ENCODE data around the gene TRPV3. TPM values are rescaled to one million over a fixed set of nuclear protein-coding genes. Genes with fewer than 3 reads are reported as not detected.

Gene TRPV3
- total and polyA plus RNA-seq, 2 of the 13 experiments (the other 11 are each of a cell fraction or from before 2014, with no cell fraction given) = 0.90 to 1.0 TPM

GRCh38 chr17:3596804-3597464 is 39.3 kb upstream of the TRPV3 start:
- Histone ChIP-seq H3K9me3 (ENCODE audit: low read length) (no peaks in the 10 kb centered on the region), H3K79me2 (ENCODE audit: insufficient read depth, low read length) (no peaks in the 10 kb centered on the region), H3K4me3 (replicated peaks in 1 of 3; ENCODE audit: insufficient read depth in 1 of 3, low read depth in 2 of 3, low read length in 3 of 3) (no peak overlapping the region), H4K20me1 (ENCODE audit: insufficient read depth, low read length) (no peaks in the 10 kb centered on the region), H3K4me1 (ENCODE audit: insufficient read depth, low read length) (no peaks in the 10 kb centered on the region), H3K27me3 (ENCODE audit: control insufficient read depth in 1 of 2, insufficient read depth in 2 of 2, low read length in 2 of 2) (no peaks in the 10 kb centered on the region), H3K36me3 (replicated peaks in 1 of 2; ENCODE audit: control insufficient read depth in 1 of 2, insufficient read depth in 2 of 2, low read length in 2 of 2) (peaks cover 6 to 8% of the 10 kb centered on the region in 2 experiments; a peak in 3 of 5 replicates), H3K9ac (ENCODE audit: insufficient read depth, low read depth, low read length) (no peak overlapping the region), H3K27ac (ENCODE audit: extremely low read length, insufficient read depth, low read length) (no peak overlapping the region), H3K4me2 (ENCODE audit: low read depth, low read length) (no peak overlapping the region), H2AFZ (ENCODE audit: low read length) (no peak overlapping the region)
- 98% methylated on average over 12 of the region's 27 CpGs for WGBS (ENCODE audit: low lambda C conversion rate)
- no peak for ATAC-seq
- no peak for FAIRE-seq
- TF ChIP-seq AGO2 (optimal IDR thresholded peaks at IDR 0.05; ENCODE audit: low read depth, low read length) = peak; percentile 32
- TF ChIP-seq SIX1 (CRISPR knock-in tag; IDR thresholded peaks at IDR 0.05; ENCODE audit: borderline replicate concordance) = no peak
- no peak for DNase-seq (ENCODE audit: low spot score)
- POLR2A ChIA-PET = no interaction called here
- CTCF ChIA-PET (ENCODE audit: low intra/inter-chr PET ratio, low total read pairs) = no interaction called here
- BruUV-seq (replicated peaks) = no TSS peak
- intact Hi-C loops (cut with micrococcal nuclease; ENCODE audit: unreplicated experiment) = no loop called here
- in situ Hi-C loops (cut with HindIII; ENCODE audit: extremely low pct_ligation_motif_present, low pct_unique_long_range_greater_than_20kb) = no loop called here

GRCh38 chr17:3594976-3595375 is 37.4 kb upstream of the TRPV3 start:
- 96% methylated on average over 14 of the region's 15 CpGs for WGBS (ENCODE audit: low lambda C conversion rate)
- no peak overlapping the region for H3K4me3 ChIP-seq (replicated peaks in 1 of 3; ENCODE audit: insufficient read depth in 1 of 3, low read depth in 2 of 3, low read length in 3 of 3)
- H3K9me3 ChIP-seq (ENCODE audit: low read length) = no peaks in the 10 kb centered on the region
- no peaks in the 10 kb centered on the region for H3K79me2 ChIP-seq (ENCODE audit: insufficient read depth, low read length)
- no peaks in the 10 kb centered on the region for H3K27me3 ChIP-seq (ENCODE audit: control insufficient read depth in 1 of 2, insufficient read depth in 2 of 2, low read length in 2 of 2)
- H3K9ac ChIP-seq (ENCODE audit: insufficient read depth, low read depth, low read length) = no peak overlapping the region
- DNase-seq (ENCODE audit: low spot score) = no peak
- H4K20me1 ChIP-seq (ENCODE audit: insufficient read depth, low read length) = no peaks in the 10 kb centered on the region
- in situ Hi-C loops (cut with HindIII; ENCODE audit: extremely low pct_ligation_motif_present, low pct_unique_long_range_greater_than_20kb) (no loop called here), intact Hi-C loops (cut with micrococcal nuclease; ENCODE audit: unreplicated experiment) (no loop called here)
- ATAC-seq = no peak
- no peak overlapping the region for H2AFZ ChIP-seq (ENCODE audit: low read length)
- FAIRE-seq = no peak
- no TSS peak for BruUV-seq (replicated peaks)
- no peaks in the 10 kb centered on the region for H3K4me1 ChIP-seq (ENCODE audit: insufficient read depth, low read length)
- ChIA-PET POLR2A (no interaction called here), CTCF (ENCODE audit: low intra/inter-chr PET ratio, low total read pairs) (no interaction called here)
- H3K4me2 ChIP-seq (ENCODE audit: low read depth, low read length) = no peak overlapping the region
- H3K27ac ChIP-seq (ENCODE audit: extremely low read length, insufficient read depth, low read length) = no peak overlapping the region
- H3K36me3 ChIP-seq (replicated peaks in 1 of 2; ENCODE audit: control insufficient read depth in 1 of 2, insufficient read depth in 2 of 2, low read length in 2 of 2) = peaks cover 12 to 26% of the 10 kb centered on the region in 2 experiments; a peak in 4 of 5 replicates
- no peak for TF ChIP-seq SP4 (CRISPR knock-in tag; IDR thresholded peaks at IDR 0.05)
- no peak for TF ChIP-seq ZBTB33 (CRISPR knock-in tag; IDR thresholded peaks at IDR 0.05)
- TF ChIP-seq ZFP91 (CRISPR knock-in tag; IDR thresholded peaks at IDR 0.05; ENCODE audit: borderline replicate concordance) = no peak
- no peak for TF ChIP-seq ZBTB2 (CRISPR knock-in tag; IDR thresholded peaks at IDR 0.05; ENCODE audit: low read depth)
- TF ChIP-seq TAF15 (IDR thresholded peaks at IDR 0.05; ENCODE audit: low read depth, low read length, poor library complexity, severe bottlenecking) = no peak
- TF ChIP-seq DBP (CRISPR knock-in tag; IDR thresholded peaks at IDR 0.05; ENCODE audit: not compliant biosample characterization) = no peak
- TF ChIP-seq HNRNPL (IDR thresholded peaks at IDR 0.05; ENCODE audit: low read depth, low read length) = no peak
- TF ChIP-seq ZNF329 (CRISPR knock-in tag; IDR thresholded peaks at IDR 0.05; ENCODE audit: low read depth) = no peak
